HG02973 (cell line): ENCODE measurements around the gene WDSUB1.

Experiments used
- ATAC-seq: cut with Tn5 transposase; IDR thresholded peaks from one replicate; pipeline ENCODE4 v1.9.1; 2021; ENCODE audit warnings: moderate library complexity; ENCODE audit not compliant: unreplicated experiment

WDSUB1 gene

DNA sequence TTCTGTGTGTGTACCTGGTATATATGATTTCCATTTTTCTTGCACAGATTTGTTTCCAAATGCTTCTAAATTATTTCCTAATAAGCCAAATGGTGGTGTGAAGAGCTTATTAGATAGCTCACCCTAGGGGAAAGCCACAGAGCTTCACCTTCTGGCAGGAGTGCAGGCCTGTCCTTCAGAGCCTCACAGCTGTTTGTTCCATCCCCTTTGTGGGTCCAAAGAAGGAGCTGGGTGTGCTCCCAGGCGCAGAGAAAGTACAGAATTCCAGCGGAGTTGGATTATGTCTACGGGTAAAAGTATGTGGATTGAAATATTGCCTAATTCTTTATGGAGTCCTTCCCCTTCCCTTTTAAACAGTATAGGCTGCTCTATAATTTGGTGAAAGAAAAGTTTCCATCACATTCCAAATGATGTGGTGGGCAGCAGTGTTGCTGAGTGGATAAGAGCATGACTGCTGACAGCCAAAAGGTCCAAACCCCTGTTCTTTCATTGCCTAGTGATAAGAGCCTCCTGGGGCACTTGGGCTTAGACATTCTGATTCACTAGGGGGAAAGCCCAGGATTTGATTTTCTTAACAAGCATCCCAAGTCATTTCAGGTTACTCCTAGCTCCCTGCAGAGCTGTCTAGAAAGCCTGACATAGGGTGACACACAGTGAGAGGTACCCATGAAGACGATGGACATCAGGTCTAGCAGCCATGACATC, 86.6 kb downstream of the WDSUB1 start:
- no peak for ATAC-seq

DNA sequence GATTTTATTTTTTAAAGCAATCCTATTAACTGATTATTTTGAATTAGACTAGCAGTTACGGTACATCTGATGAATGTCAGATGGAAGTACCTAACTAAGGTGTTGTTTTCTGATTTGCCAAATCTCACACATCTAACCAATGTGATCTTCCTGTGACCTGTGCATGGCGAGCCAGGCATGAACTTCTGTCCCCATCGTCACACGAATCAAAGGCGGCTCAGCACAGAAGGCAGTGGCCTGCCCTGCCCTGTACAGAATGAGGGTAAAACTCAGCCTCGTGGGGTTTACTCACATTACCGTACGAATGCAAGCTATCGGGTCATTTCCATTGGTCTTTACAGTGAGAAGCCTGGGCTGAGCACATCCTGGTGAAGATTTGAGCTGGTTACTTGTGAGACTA, 87.3 kb downstream of the WDSUB1 start:
- no peak for ATAC-seq

DNA sequence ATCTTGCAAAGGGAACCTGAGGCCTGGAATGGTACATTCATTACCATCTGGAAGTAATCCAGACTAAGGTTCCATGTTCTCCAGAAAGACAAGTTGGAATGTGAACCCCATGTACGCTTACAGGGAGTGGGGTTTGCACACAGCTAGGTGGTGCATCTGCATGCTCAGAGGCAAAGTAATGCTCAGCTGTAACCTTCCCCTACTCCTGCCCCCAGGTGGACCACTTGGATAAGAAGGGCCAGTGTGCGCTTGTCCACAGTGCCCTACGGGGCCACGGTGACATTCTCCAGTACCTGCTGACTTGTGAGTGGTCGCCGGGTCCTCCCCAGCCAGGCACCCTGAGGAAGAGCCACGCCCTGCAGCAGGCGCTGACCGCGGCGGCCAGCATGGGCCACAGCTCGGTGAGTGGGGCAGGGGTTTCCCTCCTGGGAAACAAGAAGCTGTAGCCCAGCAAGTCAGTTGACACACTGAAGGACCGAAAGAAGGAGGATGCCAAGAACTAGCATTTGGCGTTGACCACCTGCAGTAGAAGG, 90.0 kb downstream of the WDSUB1 start:
- no peak for ATAC-seq

DNA sequence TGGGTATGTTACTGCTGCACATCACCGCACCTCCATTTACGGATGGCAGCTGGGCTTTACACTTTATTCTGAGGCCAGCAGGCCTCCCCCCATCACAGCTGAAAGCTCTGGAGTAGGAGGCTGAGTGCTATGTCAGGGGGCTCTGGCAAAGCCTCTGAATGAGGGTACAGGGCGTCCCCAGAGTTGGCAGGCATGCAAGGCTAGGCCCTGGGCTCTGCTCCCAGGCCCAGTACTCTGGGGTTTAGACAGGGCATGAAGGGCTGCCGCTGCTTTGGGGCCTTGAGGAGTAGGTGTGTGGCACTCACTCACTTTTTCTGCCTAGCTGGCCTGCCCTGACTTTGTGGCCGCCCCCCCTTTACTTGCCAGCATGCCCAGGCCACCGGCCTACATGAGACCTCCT, 90.8 kb downstream of the WDSUB1 start:
- ATAC-seq = no peak

DNA sequence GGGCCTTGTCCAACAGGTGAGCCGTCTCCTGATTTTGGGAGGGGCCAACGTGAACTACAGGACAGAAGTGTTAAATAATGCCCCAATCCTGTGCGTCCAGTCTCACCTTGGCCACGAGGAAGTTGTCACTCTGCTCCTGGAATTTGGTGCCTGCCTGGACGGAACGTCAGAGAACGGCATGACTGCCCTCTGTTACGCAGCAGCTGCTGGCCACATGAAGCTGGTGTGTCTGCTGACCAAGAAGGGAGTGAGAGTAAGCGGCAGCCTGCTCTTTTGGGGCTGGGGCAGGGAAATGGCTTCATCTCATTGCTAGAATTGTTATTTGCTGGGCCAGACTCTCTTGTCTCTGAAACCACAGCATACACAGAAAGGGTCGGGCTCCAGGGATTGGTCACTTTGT, 92.3 kb downstream of the WDSUB1 start:
- no peak for ATAC-seq

DNA sequence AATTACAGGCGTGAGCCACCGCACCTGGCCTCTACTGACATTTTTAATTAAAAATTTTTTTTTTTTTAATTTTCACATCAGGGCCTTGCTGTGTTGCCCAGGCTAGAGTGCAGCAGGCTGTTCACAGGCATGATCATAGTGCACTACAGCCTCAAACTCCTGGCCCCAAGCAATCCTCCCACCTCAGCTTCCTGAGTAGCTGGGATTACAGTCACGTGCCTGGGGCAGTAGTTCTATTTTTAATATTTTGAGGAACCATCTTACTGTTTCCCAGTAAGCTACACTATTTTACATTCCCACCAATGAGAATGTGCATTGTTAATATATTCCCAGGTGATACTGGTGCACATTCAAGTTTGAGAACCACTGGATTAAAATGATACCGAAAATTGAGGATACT, 92.7 kb downstream of the WDSUB1 start:
- ATAC-seq = no peak

DNA sequence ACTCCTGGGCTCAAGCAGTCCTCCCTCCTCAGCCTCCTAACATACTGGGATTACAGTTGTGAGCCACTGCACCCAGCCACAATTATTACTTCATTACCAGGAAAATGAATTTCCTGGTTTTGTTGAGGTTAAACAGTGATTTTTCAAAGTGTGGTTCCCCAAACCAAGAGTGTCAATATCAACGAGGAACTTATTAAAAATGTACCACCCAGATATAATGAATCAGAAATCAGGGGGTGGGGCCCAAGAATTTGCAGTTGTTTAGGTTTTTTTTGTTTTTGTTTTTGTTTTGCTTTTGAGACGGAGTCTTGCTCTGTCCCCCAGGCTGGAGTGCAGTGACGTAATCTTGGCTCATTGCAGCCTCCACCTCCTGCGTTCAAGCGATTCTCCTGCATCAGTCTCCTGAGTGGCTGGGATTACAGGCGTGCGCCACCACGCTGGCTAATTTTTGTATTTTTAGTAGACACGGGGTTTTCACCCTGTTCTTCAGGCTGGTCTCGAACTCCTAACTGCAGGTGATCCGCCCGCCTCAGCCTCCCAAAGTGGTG, 94.1 kb downstream of the WDSUB1 start:
- no peak for ATAC-seq

DNA sequence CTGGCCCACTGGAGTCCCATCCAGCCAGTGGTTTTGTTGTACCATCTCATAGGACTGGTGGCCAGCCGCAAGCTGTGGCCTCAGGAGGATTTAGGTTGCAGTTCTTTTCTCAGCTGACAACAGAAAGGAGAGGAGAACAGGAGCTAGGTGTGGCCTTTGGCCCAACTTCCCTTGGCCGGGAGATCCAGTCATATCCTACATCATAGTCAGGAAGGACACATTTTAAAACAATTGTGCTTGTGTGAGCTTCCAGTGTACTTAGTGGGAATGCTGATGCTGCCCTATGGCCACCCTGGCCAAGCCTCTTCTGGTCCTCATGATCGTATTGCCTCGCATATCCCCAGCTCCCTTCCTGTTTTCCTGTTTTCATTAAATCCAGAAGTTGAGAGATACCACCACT, 98.1 kb downstream of the WDSUB1 start:
- ATAC-seq = no peak

DNA sequence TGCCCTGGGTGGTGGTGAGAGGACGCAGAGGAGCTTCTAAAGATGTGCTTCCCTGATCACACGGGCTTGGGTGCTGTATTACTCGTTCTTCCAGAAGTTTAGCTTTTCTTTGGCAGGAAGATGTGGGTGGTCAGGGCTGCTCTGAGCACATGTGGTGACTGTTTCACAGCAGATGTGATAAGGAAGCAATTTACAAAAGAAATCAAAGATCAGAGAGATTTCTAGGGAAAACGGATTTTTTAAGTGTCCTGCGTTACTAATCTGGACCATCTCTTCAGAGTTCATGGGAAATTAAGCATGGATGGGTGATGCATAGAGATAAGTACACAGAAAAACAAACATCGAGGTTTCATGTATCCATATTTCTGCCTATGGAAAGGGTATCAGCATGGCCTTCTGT, 99.4 kb downstream of the WDSUB1 start:
- ATAC-seq = no peak

DNA sequence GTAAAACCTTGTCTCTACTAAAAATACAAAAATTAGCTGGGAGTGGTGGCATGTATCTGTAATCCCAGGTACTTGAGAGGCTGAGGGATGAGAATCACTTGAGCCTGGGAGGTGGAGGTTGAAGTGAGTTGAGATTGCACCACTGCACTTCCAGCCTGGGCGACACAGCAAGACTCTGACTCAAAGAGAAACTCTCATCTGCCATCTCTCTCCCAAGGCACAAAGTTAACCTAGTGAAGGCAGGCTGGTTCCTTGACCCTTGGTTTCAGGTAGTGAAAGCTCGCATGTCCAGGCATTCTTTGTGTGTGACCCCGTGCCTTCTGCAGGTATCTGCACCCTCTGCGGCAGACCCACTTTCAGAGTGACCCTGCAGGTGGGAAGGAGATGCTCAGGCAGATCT, 100.0 kb downstream of the WDSUB1 start:
- no peak for ATAC-seq
